CD4-positive, alpha-beta memory T cell (primary cell): ENCODE data around the gene MAP7. TPM values are rescaled to one million over a fixed set of nuclear protein-coding genes. Genes with fewer than 3 reads are reported as not detected.

ENCODE experiments used
- CTCF ChIA-PET: fragments of 350-600 bp; sonication (Branson Sonifier 250); formaldehyde crosslinking; loops from one replicate; lab custom pipeline; 2021; ENCODE audit warnings: inconsistent platforms; ENCODE audit not compliant: partially characterized antibody; lab: Charles Lee
- POLR2A ChIA-PET: fragments of 350-600 bp; sonication (Branson Sonifier 250); formaldehyde crosslinking; loops from one replicate; lab custom pipeline; 2021; ENCODE audit not compliant: partially characterized antibody; lab: Charles Lee
- DNase-seq, 5 donors: peaks; one replicate each; pipeline versions ENCODE4 v3.0.0 to v3.0.0-alpha.2; 2020 to 2022; ENCODE audit warnings: mixed read lengths in 1 of 5
- H3K27ac ChIP-seq: one replicate; pipeline ENCODE4 v1.7.0; 2013; ENCODE audit warnings: low read depth, low read length
- H3K27me3 ChIP-seq: 2 replicates; pipeline ENCODE4 v1.7.0; 2013; ENCODE audit warnings: mild to moderate bottlenecking, low read length, moderate library complexity; ENCODE audit not compliant: insufficient read depth
- H3K36me3 ChIP-seq: 2 replicates; pipeline ENCODE4 v1.7.0; 2013; ENCODE audit warnings: mild to moderate bottlenecking, low read length, moderate library complexity; ENCODE audit not compliant: insufficient read depth
- H3K4me1 ChIP-seq: 2 replicates; pipeline ENCODE4 v1.7.0; 2013; ENCODE audit warnings: mild to moderate bottlenecking, low read length, moderate library complexity; ENCODE audit not compliant: insufficient read depth
- H3K4me3 ChIP-seq, 2 donors: one replicate each; pipeline ENCODE4 v1.7.0; 2013; ENCODE audit warnings: low read length in 2 of 2, mild to moderate bottlenecking in 1 of 2
- H3K9me3 ChIP-seq, 2 donors: one replicate each; pipeline ENCODE4 v1.7.0; 2013; ENCODE audit warnings: low read length in 2 of 2, control low read depth in 1 of 2; ENCODE audit not compliant: control insufficient read depth in 1 of 2
- H3K27ac Mint-ChIP-seq, 7 donors: one replicate each; pipeline ENCODE4 v1.8.0; 2020 to 2021; ENCODE audit warnings: mixed read lengths in 7 of 7, mild to moderate bottlenecking in 6 of 7, inconsistent platforms in 3 of 7, moderate library complexity in 3 of 7
- H3K27me3 Mint-ChIP-seq, 2 donors: one replicate each; pipeline ENCODE4 v1.8.0; 2020 to 2021; ENCODE audit warnings: mixed read lengths in 2 of 2
- H3K36me3 Mint-ChIP-seq, 2 donors: one replicate each; pipeline ENCODE4 v1.8.0; 2020 to 2021; ENCODE audit warnings: mixed read lengths in 2 of 2, inconsistent platforms in 1 of 2, mild to moderate bottlenecking in 1 of 2
- H3K4me1 Mint-ChIP-seq, 4 donors: one replicate each; pipeline ENCODE4 v1.8.0; 2020 to 2021; ENCODE audit warnings: mixed read lengths in 4 of 4, mild to moderate bottlenecking in 1 of 4
- H3K4me3 Mint-ChIP-seq, 8 donors: one replicate each; pipeline ENCODE4 v1.8.0; 2020 to 2021; ENCODE audit warnings: mixed read lengths in 8 of 8, mild to moderate bottlenecking in 7 of 8, moderate library complexity in 6 of 8, inconsistent platforms in 3 of 8
- H3K9me3 Mint-ChIP-seq, 8 donors: one replicate each; pipeline ENCODE4 v1.8.0; 2020 to 2021; ENCODE audit warnings: mixed read lengths in 8 of 8, mild to moderate bottlenecking in 5 of 8, inconsistent platforms in 3 of 8, moderate library complexity in 1 of 8
- intact Hi-C: fragments of 100-400 bp; cut with micrococcal nuclease; formaldehyde crosslinking; loops from one replicate; pipeline ENCODE4 v1.15.1; 2023
- polyA plus RNA-seq, 2 donors: library from polyadenylated mRNA; unstranded; fragments of 300-500 nt; fragmentation: Illumina TruSeq; gene quantifications; one replicate each; pipeline ENCODE4 v1.2.3, GENCODE V29; 2021
- total RNA-seq, 2 experiments: library from RNA; stranded (reverse); gene quantifications; one replicate each; pipeline ENCODE4 v1.2.3, GENCODE V29; 2021

The MAP7 gene
- total and polyA plus RNA-seq, 4 experiments from 2014 or later, result 0.55 to 1.5 (median 0.65) TPM

DNA sequence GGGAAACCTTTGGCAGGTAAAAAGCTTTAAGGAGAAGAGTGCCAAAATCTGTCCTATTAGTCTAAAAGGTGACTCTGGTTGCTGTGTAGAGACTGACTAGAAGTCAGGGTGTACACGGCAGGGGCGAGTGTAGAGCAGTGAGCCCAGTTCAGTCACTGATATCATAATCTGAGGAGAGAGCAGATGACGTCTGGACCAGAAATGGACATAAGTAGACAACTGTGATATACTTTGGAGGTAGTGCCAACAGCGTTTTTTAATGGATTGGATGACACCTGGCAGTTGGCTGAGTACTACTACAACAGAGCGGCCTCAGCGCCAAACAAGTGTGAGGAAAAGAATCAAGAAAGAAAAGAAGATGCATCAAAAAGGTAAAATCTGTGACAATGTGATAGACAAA lies 76.0 kb downstream of the MAP7 start:
- Histone ChIP-seq H3K27me3 (no peaks in the 10 kb centered on the region), H3K36me3 (no peaks in the 10 kb centered on the region), H3K4me3 (no peak overlapping the region), H3K4me1 (no peaks in the 10 kb centered on the region), H3K9me3 (no peaks in the 10 kb centered on the region), H3K27ac (no peak overlapping the region)
- H3K9me3 Mint-ChIP-seq, result peaks cover 0 to 3% (median under 1%) of the 10 kb centered on the region in 8 donors
- DNase-seq, result no peak
- CTCF ChIA-PET, result no interaction called here
- no peak overlapping the region for H3K27ac Mint-ChIP-seq
- POLR2A ChIA-PET, result no interaction called here
- intact Hi-C loops, result no loop called here
- peaks cover 6 to 12% of the 10 kb centered on the region in 2 donors for H3K27me3 Mint-ChIP-seq
- peaks cover 0 to under 1% (median 0%) of the 10 kb centered on the region in 4 donors for H3K4me1 Mint-ChIP-seq
- H3K36me3 Mint-ChIP-seq, result peaks cover 0 to 4% of the 10 kb centered on the region in 2 donors
- H3K4me3 Mint-ChIP-seq, result no peak overlapping the region

DNA sequence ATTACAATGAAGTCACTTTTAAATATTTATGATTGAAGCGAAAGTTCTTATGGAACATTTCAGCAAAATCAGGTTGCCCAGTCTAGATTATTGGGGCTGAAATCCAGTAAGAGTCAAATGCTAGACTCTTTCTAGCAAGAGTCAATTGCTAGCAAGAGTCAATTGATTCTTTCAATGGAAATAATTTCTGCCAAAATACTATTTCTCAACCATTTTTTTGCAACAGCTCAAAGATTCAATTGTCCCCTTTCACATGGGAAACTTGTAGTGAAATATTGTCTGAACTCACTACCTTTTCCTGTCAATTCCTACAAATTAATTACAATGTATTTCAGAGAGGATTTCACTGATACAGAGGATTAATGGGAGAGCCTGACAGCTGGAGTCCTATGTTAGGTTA lies 78.3 kb downstream of the MAP7 start:
- Mint-ChIP-seq H3K27me3 (peaks cover 7% of the 10 kb centered on the region in 2 donors), H3K4me3 (no peak overlapping the region), H3K36me3 (peaks cover 0 to 4% of the 10 kb centered on the region in 2 donors), H3K27ac (no peak overlapping the region), H3K4me1 (peaks cover 0 to 2% (median 0%) of the 10 kb centered on the region in 4 donors), H3K9me3 (peaks cover 0 to 3% (median 0%) of the 10 kb centered on the region in 8 donors)
- intact Hi-C loops, result no loop called here
- ChIA-PET CTCF (no interaction called here), POLR2A (no interaction called here)
- Histone ChIP-seq H3K9me3 (no peaks in the 10 kb centered on the region), H3K27me3 (no peaks in the 10 kb centered on the region), H3K4me1 (no peaks in the 10 kb centered on the region), H3K4me3 (no peak overlapping the region), H3K27ac (no peak overlapping the region), H3K36me3 (no peaks in the 10 kb centered on the region)
- no peak for DNase-seq

DNA sequence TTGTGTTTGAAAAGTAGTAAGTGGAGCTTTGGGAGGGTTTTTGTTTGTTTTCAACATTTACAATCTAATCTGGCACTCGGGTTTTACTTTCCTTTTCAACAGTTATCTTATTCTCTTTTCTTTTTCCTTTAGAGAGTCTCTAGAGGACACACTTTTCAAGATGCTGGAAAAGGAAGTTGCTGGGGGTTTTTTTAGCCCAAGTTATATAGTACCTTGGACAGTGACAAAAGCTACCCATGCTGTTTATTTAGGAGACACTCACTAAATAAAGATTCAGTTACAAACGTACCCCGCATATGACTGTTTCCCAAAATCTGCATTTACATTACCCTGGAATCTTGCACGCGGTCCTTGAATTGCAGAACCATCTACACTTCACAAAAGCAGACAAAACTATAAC lies 78.8 kb downstream of the MAP7 start:
- H3K4me1 ChIP-seq, result no peaks in the 10 kb centered on the region
- Mint-ChIP-seq H3K4me1 (peaks cover 0 to 2% (median 0%) of the 10 kb centered on the region in 4 donors), H3K27me3 (peaks cover 7% of the 10 kb centered on the region in 2 donors), H3K9me3 (peaks cover 0 to 3% (median 0%) of the 10 kb centered on the region in 8 donors), H3K4me3 (no peak overlapping the region), H3K27ac (no peak overlapping the region), H3K36me3 (peaks cover 0 to 4% of the 10 kb centered on the region in 2 donors)
- H3K9me3 ChIP-seq, result no peaks in the 10 kb centered on the region
- ChIA-PET CTCF (no interaction called here), POLR2A (no interaction called here)
- intact Hi-C loops, result no loop called here
- H3K27ac ChIP-seq, result no peak overlapping the region
- DNase-seq, result no peak
- H3K27me3 ChIP-seq, result no peaks in the 10 kb centered on the region
- no peaks in the 10 kb centered on the region for H3K36me3 ChIP-seq
- no peak overlapping the region for H3K4me3 ChIP-seq

DNA sequence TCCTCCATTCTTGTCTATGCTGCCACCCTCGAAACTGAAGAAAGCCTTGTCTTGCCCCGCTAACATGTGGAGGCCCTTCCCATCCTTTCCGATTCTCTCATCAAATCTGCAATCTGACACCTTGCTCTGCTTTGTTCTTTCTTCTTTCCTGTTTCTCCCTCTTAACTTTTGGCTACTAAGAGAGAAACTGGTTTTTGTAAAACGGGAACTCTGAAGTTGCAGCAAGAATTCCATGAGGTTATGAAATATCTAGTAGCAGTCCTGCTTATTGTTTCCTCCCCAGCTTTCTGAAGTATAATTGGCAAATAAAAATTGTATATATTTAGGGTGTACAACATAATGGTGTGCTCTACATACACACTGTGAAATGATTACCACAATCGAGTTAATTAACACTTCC lies 80.2 kb downstream of the MAP7 start:
- no peaks in the 10 kb centered on the region for H3K36me3 ChIP-seq
- H3K36me3 Mint-ChIP-seq, result peaks cover 0 to 4% of the 10 kb centered on the region in 2 donors
- peaks cover 0 to 2% (median 0%) of the 10 kb centered on the region in 4 donors for H3K4me1 Mint-ChIP-seq
- ChIA-PET CTCF (no interaction called here), POLR2A (no interaction called here)
- H3K9me3 Mint-ChIP-seq, result peaks cover 0 to 3% (median 0%) of the 10 kb centered on the region in 8 donors
- peaks cover 6 to 7% of the 10 kb centered on the region in 2 donors for H3K27me3 Mint-ChIP-seq
- intact Hi-C loops, result no loop called here
- no peaks in the 10 kb centered on the region for H3K4me1 ChIP-seq
- H3K9me3 ChIP-seq, result no peaks in the 10 kb centered on the region
- H3K27ac ChIP-seq, result no peak overlapping the region
- H3K4me3 ChIP-seq, result no peak overlapping the region
- no peak for DNase-seq
- no peaks in the 10 kb centered on the region for H3K27me3 ChIP-seq
- H3K4me3 Mint-ChIP-seq, result no peak overlapping the region
- H3K27ac Mint-ChIP-seq, result peak overlapping the region in 1 of 7 donors; percentile 83

DNA sequence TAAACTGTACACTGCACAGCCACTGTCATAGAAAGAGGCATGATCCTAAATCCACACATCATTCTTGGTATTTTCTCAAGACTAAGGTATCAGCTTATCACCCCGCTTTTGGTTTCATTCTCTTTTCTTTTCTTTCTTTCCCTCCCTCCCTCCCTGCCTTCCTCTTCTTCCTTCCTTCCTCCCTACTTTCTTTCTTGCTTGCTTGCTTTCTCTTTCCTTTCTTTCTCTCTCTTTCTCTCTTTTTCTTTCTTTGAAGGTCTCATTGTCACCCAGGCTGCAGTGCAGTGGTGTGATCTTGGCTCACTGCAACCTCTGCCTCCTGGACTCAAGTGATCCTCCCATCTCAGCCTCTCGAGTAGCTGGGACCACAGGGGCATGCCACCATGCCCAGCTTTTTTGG lies 81.1 kb downstream of the MAP7 start:
- no peaks in the 10 kb centered on the region for H3K4me1 ChIP-seq
- intact Hi-C loops, result no loop called here
- Mint-ChIP-seq H3K27ac (no peak overlapping the region), H3K4me3 (no peak overlapping the region), H3K27me3 (peaks cover 6 to 7% of the 10 kb centered on the region in 2 donors), H3K9me3 (peaks cover 0 to 3% (median 0%) of the 10 kb centered on the region in 8 donors), H3K36me3 (peaks cover 0 to 4% of the 10 kb centered on the region in 2 donors), H3K4me1 (peaks cover 0 to 5% (median 2%) of the 10 kb centered on the region in 4 donors)
- POLR2A ChIA-PET, result no interaction called here
- H3K4me3 ChIP-seq, result no peak overlapping the region
- peaks cover 6% of the 10 kb centered on the region for H3K27me3 ChIP-seq
- CTCF ChIA-PET, result no interaction called here
- DNase-seq, result no peak
- H3K27ac ChIP-seq, result no peak overlapping the region
- H3K9me3 ChIP-seq, result no peaks in the 10 kb centered on the region
- no peaks in the 10 kb centered on the region for H3K36me3 ChIP-seq

DNA sequence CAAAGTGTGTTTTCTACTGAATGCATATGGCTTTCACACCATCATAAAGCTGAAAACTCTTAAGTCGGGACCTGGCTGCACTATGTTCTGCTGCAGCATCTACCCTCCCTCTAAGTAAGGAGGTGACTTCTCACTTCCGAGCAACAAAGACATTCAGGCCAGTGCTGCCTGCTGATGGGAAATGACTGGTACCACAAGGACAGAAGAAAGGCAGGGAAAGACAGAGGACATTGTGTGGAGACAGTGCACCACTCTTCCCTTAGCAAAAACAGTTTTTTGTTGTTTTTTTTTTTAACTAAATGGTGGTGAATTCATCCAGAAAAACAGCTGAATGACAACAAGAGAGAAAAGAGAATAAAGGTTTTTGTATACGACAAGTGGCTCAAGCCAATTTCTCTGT lies 81.5 kb downstream of the MAP7 start:
- H3K4me3 ChIP-seq, result no peak overlapping the region
- H3K9me3 Mint-ChIP-seq, result peaks cover 0 to 3% (median 0%) of the 10 kb centered on the region in 8 donors
- ChIA-PET CTCF (no interaction called here), POLR2A (no interaction called here)
- no peak overlapping the region for H3K4me3 Mint-ChIP-seq
- H3K4me1 Mint-ChIP-seq, result peaks cover 3 to 8% (median 5%) of the 10 kb centered on the region in 4 donors
- H3K27me3 Mint-ChIP-seq, result peaks cover 6 to 7% of the 10 kb centered on the region in 2 donors
- H3K9me3 ChIP-seq, result no peaks in the 10 kb centered on the region
- DNase-seq, result no peak
- H3K36me3 ChIP-seq, result no peaks in the 10 kb centered on the region
- no peak overlapping the region for H3K27ac ChIP-seq
- no peaks in the 10 kb centered on the region for H3K4me1 ChIP-seq
- intact Hi-C loops, result no loop called here
- peaks cover 6% of the 10 kb centered on the region for H3K27me3 ChIP-seq
- no peaks in the 10 kb centered on the region for H3K36me3 Mint-ChIP-seq
- no peak overlapping the region for H3K27ac Mint-ChIP-seq

DNA sequence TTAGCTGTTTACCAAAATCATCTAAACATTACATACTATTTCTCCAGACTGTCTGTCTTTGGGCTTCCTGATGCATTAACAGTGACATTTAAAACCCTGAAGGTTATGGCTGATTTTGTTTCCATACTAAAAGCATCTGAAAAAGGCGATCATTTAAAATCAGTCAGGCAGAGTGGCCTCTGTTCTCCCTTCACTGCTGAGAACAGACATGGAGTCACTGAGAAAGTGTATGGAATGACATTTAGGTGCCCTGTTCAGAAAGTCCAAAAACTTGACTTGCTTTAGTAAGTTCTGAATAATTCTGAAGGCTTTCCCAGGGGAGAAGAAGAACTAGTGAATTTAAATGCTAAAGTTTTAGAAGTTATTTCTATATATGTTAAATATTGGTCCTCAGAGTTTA lies 83.0 kb downstream of the MAP7 start:
- peaks cover 2 to 6% of the 10 kb centered on the region in 2 donors for H3K27me3 Mint-ChIP-seq
- H3K4me1 ChIP-seq, result no peaks in the 10 kb centered on the region
- CTCF ChIA-PET, result no interaction called here
- no peaks in the 10 kb centered on the region for H3K36me3 Mint-ChIP-seq
- intact Hi-C loops, result no loop called here
- H3K9me3 Mint-ChIP-seq, result no peaks in the 10 kb centered on the region
- H3K4me3 Mint-ChIP-seq, result no peak overlapping the region
- H3K9me3 ChIP-seq, result no peaks in the 10 kb centered on the region
- no peak overlapping the region for H3K27ac ChIP-seq
- H3K4me3 ChIP-seq, result no peak overlapping the region
- no peak for DNase-seq
- H3K36me3 ChIP-seq, result no peaks in the 10 kb centered on the region
- POLR2A ChIA-PET, result no interaction called here
- H3K27ac Mint-ChIP-seq, result no peak overlapping the region
- peaks cover 3 to 8% (median 7%) of the 10 kb centered on the region in 4 donors for H3K4me1 Mint-ChIP-seq
- H3K27me3 ChIP-seq, result peaks cover 6% of the 10 kb centered on the region
